T47D (cell line): Measurements from ENCODE around the gene BIN1.
A peak's percentile ranks its signal among the peaks of the same experiment; 100 is the strongest.

Experiments used
- DNase-seq, 2 experiments: peaks; one replicate each; pipeline versions ENCODE4 v3.0.0 to v3.0.0-alpha.2; 2011 to 2012; ENCODE audit warnings: low read depth in 1 of 2, low spot score in 1 of 2
- JUND ChIP-seq: IDR thresholded peaks from 2 replicates; pipeline ENCODE4 v1.6.1; 2012; ENCODE audit warnings: low read depth
- in situ Hi-C: cut with HindIII; loops from 2 replicates; pipeline ENCODE4 v1.10.0; 2016; ENCODE audit warnings: low sequenced_read_pairs, low pct_unique_long_range_greater_than_20kb

Gene BIN1

GRCh38 chr2:127014224-127014623 is 92.7 kb downstream of the BIN1 start:
- no peak for TF ChIP-seq JUND

GRCh38 chr2:127012868-127013267 is 94.1 kb downstream of the BIN1 start:
- no peak for DNase-seq
- in situ Hi-C loops, result no loop called here
- TF ChIP-seq JUND, result no peak

More at GRCh38 chr2:127014224-127014623, 92.7 kb downstream of the BIN1 start:
- in situ Hi-C loops, result no loop called here
- peak in 1 of 2 experiments; percentile 30 for DNase-seq

- in situ Hi-C loops, result no loop called here
- TF ChIP-seq JUND, result no peak
- no peak for DNase-seq
Measured at GRCh38 chr2:127012215-127012614, 94.7 kb downstream of the BIN1 start.

GRCh38 chr2:127011796-127012195 is 95.2 kb downstream of the BIN1 start:
- TF ChIP-seq JUND, result no peak
- in situ Hi-C loops, result no loop called here

GRCh38 chr2:127011231-127011661 is 95.7 kb downstream of the BIN1 start:
- no peak for DNase-seq
- in situ Hi-C loops, result no loop called here
- TF ChIP-seq JUND, result no peak

More at GRCh38 chr2:127011796-127012195, 95.2 kb downstream of the BIN1 start:
- DNase-seq, result no peak

GRCh38 chr2:127008265-127009015 is 98.5 kb downstream of the BIN1 start:
- in situ Hi-C loops, result no loop called here
- DNase-seq, result no peak
- no peak for TF ChIP-seq JUND

GRCh38 chr2:127007652-127008051 is 99.3 kb downstream of the BIN1 start:
- DNase-seq, result no peak
- TF ChIP-seq JUND, result no peak
- in situ Hi-C loops, result no loop called here

GRCh38 chr2:127006962-127007361 is 100.0 kb downstream of the BIN1 start:
- no peak for DNase-seq
- in situ Hi-C loops, result no loop called here
- no peak for TF ChIP-seq JUND

- in situ Hi-C loops, result no loop called here
- no peak for TF ChIP-seq JUND
- no peak for DNase-seq
Measured at GRCh38 chr2:127004893-127005600, 101.9 kb downstream of the BIN1 start.

GRCh38 chr2:127003070-127003800 is 103.7 kb downstream of the BIN1 start:
- in situ Hi-C loops, result no loop called here
- no peak for DNase-seq
- no peak for TF ChIP-seq JUND

- DNase-seq, result no peak
- in situ Hi-C loops, result no loop called here
- no peak for TF ChIP-seq JUND
Measured at GRCh38 chr2:127001751-127002150, 105.2 kb downstream of the BIN1 start.

GRCh38 chr2:127000937-127001336 is 106.0 kb downstream of the BIN1 start:
- in situ Hi-C loops, result no loop called here
- no peak for DNase-seq
- TF ChIP-seq JUND, result no peak

- TF ChIP-seq JUND, result no peak
- in situ Hi-C loops, result no loop called here
- no peak for DNase-seq
Measured at GRCh38 chr2:127000194-127000593, 106.8 kb downstream of the BIN1 start.
